ENCODE results near the gene NCAPG2.

GRCh38 chr7:158651968-158652565 is 52.5 kb downstream of the NCAPG2 start:
- TF ChIP-seq CTCF (conservative IDR thresholded peaks at IDR 0.05; ENCODE audit: low read depth in 2 of 2) (no peak), EZH2 (IDR thresholded peaks at IDR 0.05; ENCODE audit: low read depth, unreplicated experiment) (no peak), JUNB (IDR thresholded peaks at IDR 0.05; ENCODE audit: unreplicated experiment) (no peak), CREB1 (CRISPR knock-in tag; IDR thresholded peaks at IDR 0.05; ENCODE audit: low read depth) (no peak), ZNF331 (CRISPR knock-in tag; IDR thresholded peaks at IDR 0.05; ENCODE audit: low read depth) (no peak), POLR2AphosphoS5 (IDR thresholded peaks at IDR 0.05; ENCODE audit: low read depth) (no peak), EZH2phosphoT487 (IDR thresholded peaks at IDR 0.05; ENCODE audit: unreplicated experiment) (no peak), STAT1 (IDR thresholded peaks at IDR 0.05; ENCODE audit: unreplicated experiment) (no peak), ZNF114 (CRISPR knock-in tag; IDR thresholded peaks at IDR 0.05) (no peak)
- TF ChIP-seq, protein P1, sequence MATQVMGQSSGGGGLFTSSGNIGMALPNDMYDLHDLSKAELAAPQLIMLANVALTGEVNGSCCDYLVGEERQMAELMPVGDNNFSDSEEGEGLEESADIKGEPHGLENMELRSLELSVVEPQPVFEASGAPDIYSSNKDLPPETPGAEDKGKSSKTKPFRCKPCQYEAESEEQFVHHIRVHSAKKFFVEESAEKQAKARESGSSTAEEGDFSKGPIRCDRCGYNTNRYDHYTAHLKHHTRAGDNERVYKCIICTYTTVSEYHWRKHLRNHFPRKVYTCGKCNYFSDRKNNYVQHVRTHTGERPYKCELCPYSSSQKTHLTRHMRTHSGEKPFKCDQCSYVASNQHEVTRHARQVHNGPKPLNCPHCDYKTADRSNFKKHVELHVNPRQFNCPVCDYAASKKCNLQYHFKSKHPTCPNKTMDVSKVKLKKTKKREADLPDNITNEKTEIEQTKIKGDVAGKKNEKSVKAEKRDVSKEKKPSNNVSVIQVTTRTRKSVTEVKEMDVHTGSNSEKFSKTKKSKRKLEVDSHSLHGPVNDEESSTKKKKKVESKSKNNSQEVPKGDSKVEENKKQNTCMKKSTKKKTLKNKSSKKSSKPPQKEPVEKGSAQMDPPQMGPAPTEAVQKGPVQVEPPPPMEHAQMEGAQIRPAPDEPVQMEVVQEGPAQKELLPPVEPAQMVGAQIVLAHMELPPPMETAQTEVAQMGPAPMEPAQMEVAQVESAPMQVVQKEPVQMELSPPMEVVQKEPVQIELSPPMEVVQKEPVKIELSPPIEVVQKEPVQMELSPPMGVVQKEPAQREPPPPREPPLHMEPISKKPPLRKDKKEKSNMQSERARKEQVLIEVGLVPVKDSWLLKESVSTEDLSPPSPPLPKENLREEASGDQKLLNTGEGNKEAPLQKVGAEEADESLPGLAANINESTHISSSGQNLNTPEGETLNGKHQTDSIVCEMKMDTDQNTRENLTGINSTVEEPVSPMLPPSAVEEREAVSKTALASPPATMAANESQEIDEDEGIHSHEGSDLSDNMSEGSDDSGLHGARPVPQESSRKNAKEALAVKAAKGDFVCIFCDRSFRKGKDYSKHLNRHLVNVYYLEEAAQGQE (IDR thresholded peaks at IDR 0.05; ENCODE audit: unreplicated experiment): no peak
- TF ChIP-seq, protein P2, sequence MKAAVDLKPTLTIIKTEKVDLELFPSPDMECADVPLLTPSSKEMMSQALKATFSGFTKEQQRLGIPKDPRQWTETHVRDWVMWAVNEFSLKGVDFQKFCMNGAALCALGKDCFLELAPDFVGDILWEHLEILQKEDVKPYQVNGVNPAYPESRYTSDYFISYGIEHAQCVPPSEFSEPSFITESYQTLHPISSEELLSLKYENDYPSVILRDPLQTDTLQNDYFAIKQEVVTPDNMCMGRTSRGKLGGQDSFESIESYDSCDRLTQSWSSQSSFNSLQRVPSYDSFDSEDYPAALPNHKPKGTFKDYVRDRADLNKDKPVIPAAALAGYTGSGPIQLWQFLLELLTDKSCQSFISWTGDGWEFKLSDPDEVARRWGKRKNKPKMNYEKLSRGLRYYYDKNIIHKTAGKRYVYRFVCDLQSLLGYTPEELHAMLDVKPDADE (IDR thresholded peaks at IDR 0.05): no peak
- TF ChIP-seq, protein P3, sequence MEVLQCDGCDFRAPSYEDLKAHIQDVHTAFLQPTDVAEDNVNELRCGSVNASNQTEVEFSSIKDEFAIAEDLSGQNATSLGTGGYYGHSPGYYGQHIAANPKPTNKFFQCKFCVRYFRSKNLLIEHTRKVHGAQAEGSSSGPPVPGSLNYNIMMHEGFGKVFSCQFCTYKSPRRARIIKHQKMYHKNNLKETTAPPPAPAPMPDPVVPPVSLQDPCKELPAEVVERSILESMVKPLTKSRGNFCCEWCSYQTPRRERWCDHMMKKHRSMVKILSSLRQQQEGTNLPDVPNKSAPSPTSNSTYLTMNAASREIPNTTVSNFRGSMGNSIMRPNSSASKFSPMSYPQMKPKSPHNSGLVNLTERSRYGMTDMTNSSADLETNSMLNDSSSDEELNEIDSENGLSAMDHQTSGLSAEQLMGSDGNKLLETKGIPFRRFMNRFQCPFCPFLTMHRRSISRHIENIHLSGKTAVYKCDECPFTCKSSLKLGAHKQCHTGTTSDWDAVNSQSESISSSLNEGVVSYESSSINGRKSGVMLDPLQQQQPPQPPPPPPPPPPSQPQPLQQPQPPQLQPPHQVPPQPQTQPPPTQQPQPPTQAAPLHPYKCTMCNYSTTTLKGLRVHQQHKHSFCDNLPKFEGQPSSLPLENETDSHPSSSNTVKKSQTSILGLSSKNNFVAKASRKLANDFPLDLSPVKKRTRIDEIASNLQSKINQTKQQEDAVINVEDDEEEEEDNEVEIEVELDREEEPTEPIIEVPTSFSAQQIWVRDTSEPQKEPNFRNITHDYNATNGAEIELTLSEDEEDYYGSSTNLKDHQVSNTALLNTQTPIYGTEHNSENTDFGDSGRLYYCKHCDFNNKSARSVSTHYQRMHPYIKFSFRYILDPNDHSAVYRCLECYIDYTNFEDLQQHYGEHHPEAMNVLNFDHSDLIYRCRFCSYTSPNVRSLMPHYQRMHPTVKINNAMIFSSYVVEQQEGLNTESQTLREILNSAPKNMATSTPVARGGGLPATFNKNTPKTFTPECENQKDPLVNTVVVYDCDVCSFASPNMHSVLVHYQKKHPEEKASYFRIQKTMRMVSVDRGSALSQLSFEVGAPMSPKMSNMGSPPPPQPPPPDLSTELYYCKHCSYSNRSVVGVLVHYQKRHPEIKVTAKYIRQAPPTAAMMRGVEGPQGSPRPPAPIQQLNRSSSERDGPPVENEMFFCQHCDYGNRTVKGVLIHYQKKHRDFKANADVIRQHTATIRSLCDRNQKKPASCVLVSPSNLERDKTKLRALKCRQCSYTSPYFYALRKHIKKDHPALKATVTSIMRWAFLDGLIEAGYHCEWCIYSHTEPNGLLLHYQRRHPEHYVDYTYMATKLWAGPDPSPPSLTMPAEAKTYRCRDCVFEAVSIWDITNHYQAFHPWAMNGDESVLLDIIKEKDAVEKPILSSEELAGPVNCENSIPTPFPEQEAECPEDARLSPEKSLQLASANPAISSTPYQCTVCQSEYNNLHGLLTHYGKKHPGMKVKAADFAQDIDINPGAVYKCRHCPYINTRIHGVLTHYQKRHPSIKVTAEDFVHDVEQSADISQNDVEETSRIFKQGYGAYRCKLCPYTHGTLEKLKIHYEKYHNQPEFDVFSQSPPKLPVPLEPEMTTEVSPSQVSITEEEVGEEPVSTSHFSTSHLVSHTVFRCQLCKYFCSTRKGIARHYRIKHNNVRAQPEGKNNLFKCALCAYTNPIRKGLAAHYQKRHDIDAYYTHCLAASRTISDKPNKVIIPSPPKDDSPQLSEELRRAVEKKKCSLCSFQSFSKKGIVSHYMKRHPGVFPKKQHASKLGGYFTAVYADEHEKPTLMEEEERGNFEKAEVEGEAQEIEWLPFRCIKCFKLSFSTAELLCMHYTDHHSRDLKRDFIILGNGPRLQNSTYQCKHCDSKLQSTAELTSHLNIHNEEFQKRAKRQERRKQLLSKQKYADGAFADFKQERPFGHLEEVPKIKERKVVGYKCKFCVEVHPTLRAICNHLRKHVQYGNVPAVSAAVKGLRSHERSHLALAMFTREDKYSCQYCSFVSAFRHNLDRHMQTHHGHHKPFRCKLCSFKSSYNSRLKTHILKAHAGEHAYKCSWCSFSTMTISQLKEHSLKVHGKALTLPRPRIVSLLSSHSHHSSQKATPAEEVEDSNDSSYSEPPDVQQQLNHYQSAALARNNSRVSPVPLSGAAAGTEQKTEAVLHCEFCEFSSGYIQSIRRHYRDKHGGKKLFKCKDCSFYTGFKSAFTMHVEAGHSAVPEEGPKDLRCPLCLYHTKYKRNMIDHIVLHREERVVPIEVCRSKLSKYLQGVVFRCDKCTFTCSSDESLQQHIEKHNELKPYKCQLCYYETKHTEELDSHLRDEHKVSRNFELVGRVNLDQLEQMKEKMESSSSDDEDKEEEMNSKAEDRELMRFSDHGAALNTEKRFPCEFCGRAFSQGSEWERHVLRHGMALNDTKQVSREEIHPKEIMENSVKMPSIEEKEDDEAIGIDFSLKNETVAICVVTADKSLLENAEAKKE (CRISPR knock-in tag; IDR thresholded peaks at IDR 0.05): no peak

All from GM23338 (cell line).